GM12878 (cell line): ENCODE data around the gene IGF1R. TPM values are rescaled to one million over a fixed set of nuclear protein-coding genes. Genes with fewer than 3 reads are reported as not detected.

Experiments
- ATAC-seq: fragments of 200-7000 bp; cut with Tn5 transposase; 3 replicates; pipeline ENCODE4 v1.9.1; 2020; ENCODE audit warnings: mild to moderate bottlenecking, moderate library complexity
- BruUV-seq: library from RNA; stranded (reverse); fragments of 400-500 nt; replicated peaks from 2 replicates; lab custom pipeline; 2021; lab: Mats Ljungman, UMichigan
- CTCF ChIA-PET: fragments of 300-600 bp; sonication (Branson Sonifier 250); formaldehyde crosslinking; extraction: SDS; loops from one replicate; lab custom pipeline; 2021; ENCODE audit warnings: inconsistent platforms; lab: Yijun Ruan, JAX
- POLR2A ChIA-PET: fragments of 350-600 bp; formaldehyde crosslinking; extraction: SDS; loops from one replicate; lab custom pipeline; 2021; ENCODE audit warnings: inconsistent platforms; lab: Charles Lee
- RAD21 ChIA-PET: fragments of 300-600 bp; sonication (Branson Sonifier 250); formaldehyde crosslinking; loops from one replicate; lab custom pipeline; 2023; ENCODE audit warnings: antibody characterized with exemption; ENCODE audit not compliant: unreplicated experiment; lab: Charles Lee
- SMC1A ChIA-PET: fragments of 300-600 bp; sonication (Branson Sonifier 250); formaldehyde crosslinking; loops from one replicate; lab custom pipeline; 2023; ENCODE audit not compliant: unreplicated experiment, uncharacterized antibody; lab: Charles Lee
- DNase-seq: peaks from one replicate; pipeline ENCODE4 v3.0.0-alpha.2; 2011; ENCODE audit warnings: low read depth, low spot score
- FAIRE-seq: peaks from 3 replicates; lab custom pipeline; 2011; peaks lifted over from hg19 to GRCh38; lab: Jason Lieb, UNC
- H2AFZ ChIP-seq: 2 replicates; pipeline ENCODE4 v1.6.0; 2011; ENCODE audit warnings: low read depth, low read length, control low read depth; ENCODE audit not compliant: control insufficient read depth
- H3K27ac ChIP-seq: 2 replicates; pipeline ENCODE4 v1.5.1; 2011; ENCODE audit warnings: control low read depth; ENCODE audit not compliant: control insufficient read depth, insufficient read depth
- H3K27me3 ChIP-seq, 2 experiments: replicated peaks in 1 of 2; 2 replicates each; pipeline versions ENCODE4 v1.6.0 to v1.6.1; 2011; ENCODE audit warnings: low read length in 1 of 2; ENCODE audit not compliant: control insufficient read depth in 2 of 2, insufficient read depth in 2 of 2
- H3K36me3 ChIP-seq, 2 experiments: 2 replicates each; pipeline ENCODE4 v1.5.1; 2011; ENCODE audit warnings: low read length in 1 of 2; ENCODE audit not compliant: control insufficient read depth in 2 of 2, insufficient read depth in 2 of 2
- H3K4me1 ChIP-seq: 2 replicates; pipeline ENCODE4 v1.6.1; 2011; ENCODE audit warnings: mild to moderate bottlenecking, low read length, moderate library complexity, mixed read lengths; ENCODE audit not compliant: control insufficient read depth, insufficient read depth
- H3K4me2 ChIP-seq: 2 replicates; pipeline ENCODE4 v1.6.0; 2011; ENCODE audit warnings: control low read depth; ENCODE audit not compliant: control insufficient read depth, insufficient read depth
- H3K4me3 ChIP-seq: fragments of 200-600 bp; sonication (generic); 2 replicates; pipeline ENCODE4 v1.5.1; 2016
- H3K79me2 ChIP-seq: 2 replicates; pipeline ENCODE4 v1.6.0; 2011; ENCODE audit warnings: low read length; ENCODE audit not compliant: control insufficient read depth, insufficient read depth
- H3K9ac ChIP-seq: 2 replicates; pipeline ENCODE4 v1.8.0; 2011; ENCODE audit warnings: low read length, control low read depth, mixed read lengths; ENCODE audit not compliant: control insufficient read depth, insufficient read depth
- H3K9me3 ChIP-seq: replicated peaks from 3 replicates; pipeline ENCODE4 v1.5.1; 2011; ENCODE audit warnings: mild to moderate bottlenecking, low read length; ENCODE audit not compliant: control insufficient read depth, insufficient read depth
- H4K20me1 ChIP-seq: 2 replicates; pipeline ENCODE4 v1.6.0; 2011; ENCODE audit not compliant: control insufficient read depth, insufficient read depth
- BACH1 ChIP-seq: fragments of 450-650 bp; IDR thresholded peaks from 2 replicates; pipeline ENCODE4 v1.6.1; 2017; ENCODE audit warnings: mild to moderate bottlenecking, borderline replicate concordance
- BCL11A ChIP-seq: IDR thresholded peaks from 2 replicates; pipeline ENCODE4 v1.6.1; 2011; ENCODE audit warnings: low read depth, low read length
- CUX1 ChIP-seq: IDR thresholded peaks from 2 replicates; pipeline ENCODE4 v1.6.1; 2012; ENCODE audit warnings: improper control_type of control experiment, low read depth, low read length; ENCODE audit not compliant: insufficient replicate concordance
- FOXM1 ChIP-seq: IDR thresholded peaks from 2 replicates; pipeline ENCODE4 v1.6.1; 2012; ENCODE audit warnings: low read depth, mild to moderate bottlenecking, inconsistent platforms, low read length, moderate library complexity
- IKZF1 ChIP-seq: fragments of 450-650 bp; conservative IDR thresholded peaks from 2 replicates; pipeline ENCODE4 v1.6.1; 2017; ENCODE audit warnings: antibody characterized with exemption, mild to moderate bottlenecking
- IRF4 ChIP-seq: IDR thresholded peaks from 2 replicates; pipeline ENCODE4 v1.6.1; 2011; ENCODE audit warnings: low read depth, low read length
- MXI1 ChIP-seq: fragments of 150-350 bp; IDR thresholded peaks from 2 replicates; pipeline ENCODE4 v1.6.1; 2011; ENCODE audit warnings: low read depth, mild to moderate bottlenecking, inconsistent platforms, low read length, improper control_type of control experiment
- NFIC ChIP-seq: IDR thresholded peaks from 2 replicates; pipeline ENCODE4 v1.6.1; 2012; ENCODE audit warnings: low read depth, mild to moderate bottlenecking, inconsistent platforms, low read length, moderate library complexity
- NFYB ChIP-seq: IDR thresholded peaks from 2 replicates; pipeline ENCODE4 v1.6.1; 2011; ENCODE audit warnings: low read depth, mild to moderate bottlenecking, low read length, improper control_type of control experiment, moderate library complexity; ENCODE audit not compliant: insufficient read depth
- NR2C1 ChIP-seq: fragments of 450-650 bp; IDR thresholded peaks from 2 replicates; pipeline ENCODE4 v1.6.1; 2017; ENCODE audit warnings: antibody characterized with exemption, mild to moderate bottlenecking, moderate library complexity
- PKNOX1 ChIP-seq: fragments of 450-650 bp; IDR thresholded peaks from 2 replicates; pipeline ENCODE4 v1.6.1; 2016; ENCODE audit warnings: mild to moderate bottlenecking
- POLR2AphosphoS2 ChIP-seq: IDR thresholded peaks from 2 replicates; pipeline ENCODE4 v1.6.1; 2011; ENCODE audit warnings: low read depth, mild to moderate bottlenecking, low read length, improper control_type of control experiment, moderate library complexity
- RCOR1 ChIP-seq: conservative IDR thresholded peaks from 2 replicates; pipeline ENCODE4 v1.6.1; 2012; ENCODE audit warnings: low read depth, low read length, improper control_type of control experiment
- RELA ChIP-seq: fragments of 450-650 bp; IDR thresholded peaks from 2 replicates; pipeline ENCODE4 v1.8.0; 2014; ENCODE audit warnings: borderline replicate concordance; ENCODE audit not compliant: partially characterized antibody
- SMAD1 ChIP-seq: fragments of 450-650 bp; IDR thresholded peaks from 2 replicates; pipeline ENCODE4 v1.6.1; 2018; ENCODE audit warnings: mild to moderate bottlenecking, low read depth; ENCODE audit not compliant: partially characterized antibody
- SRF ChIP-seq, 2 experiments: IDR thresholded peaks; 2 replicates each; pipeline ENCODE4 v1.6.1; 2011; ENCODE audit warnings: low read depth in 2 of 2, low read length in 2 of 2, mild to moderate bottlenecking in 1 of 2, moderate library complexity in 1 of 2
- SUPT20H ChIP-seq: IDR thresholded peaks from 2 replicates; pipeline ENCODE4 v1.6.1; 2011; ENCODE audit warnings: low read depth, mild to moderate bottlenecking, low read length, moderate library complexity, borderline replicate concordance; ENCODE audit not compliant: control insufficient read depth
- TARDBP ChIP-seq: IDR thresholded peaks from 2 replicates; pipeline ENCODE4 v1.6.1; 2016; ENCODE audit warnings: borderline replicate concordance
- ZBED1 ChIP-seq: IDR thresholded peaks from 2 replicates; pipeline ENCODE4 v1.6.1; 2016; ENCODE audit warnings: borderline replicate concordance
- ZNF384 ChIP-seq: IDR thresholded peaks from 2 replicates; pipeline ENCODE4 v1.6.1; 2012; ENCODE audit warnings: low read depth, mild to moderate bottlenecking, low read length, improper control_type of control experiment, borderline replicate concordance
- WGBS: methylation state at CpG from one replicate; pipeline ENCODE4 v1.1.6; 2016; ENCODE audit warnings: low lambda C conversion rate; ENCODE audit not compliant: insufficient replicate concordance, insufficient coverage; ENCODE audit errors: missing lambda C conversion rate; 5-methylcytosine and 5-hydroxymethylcytosine counted together
- in situ Hi-C: fragments of 300-500 bp; cut with MboI; formaldehyde crosslinking; loops from 9 replicates; pipeline ENCODE4 v1.14.3; 2018; ENCODE audit warnings: mixed read lengths
- intact Hi-C: fragments of 100-400 bp; cut with micrococcal nuclease; formaldehyde crosslinking; loops from one replicate; pipeline ENCODE4 v1.14.2; 2022; ENCODE audit not compliant: unreplicated experiment
- polyA plus RNA-seq, 11 experiments: library from polyadenylated mRNA; depleted of rRNA in 4 of 11; unstranded in 6 of 11; stranded (reverse) in 5 of 11; fragments of >200 nt; fragmentation: Nextera tagmentation in 4 of 11; fragmentation: Illumina TruSeq in 1 of 11; extraction: Ambion mirVana in 4 of 11; extraction: Trizol in 1 of 11; gene quantifications; 1 replicate in 1 of 11; 2 replicates in 10 of 11; pipeline versions ENCODE4 v1.2.1 to v1.2.3, GENCODE V29; 2011 to 2016; ENCODE audit warnings: inconsistent platforms in 2 of 11, missing spikeins in 2 of 11, low read depth in 1 of 11
- total RNA-seq, 4 experiments: library from RNA; depleted of rRNA in 3 of 4; stranded (reverse); fragments of >200 nt in 3 of 4; fragmentation: Illumina TruSeq in 1 of 4; extraction: Trizol in 1 of 4; gene quantifications; 2 replicates each; pipeline versions ENCODE4 v1.2.1 to v1.2.3, GENCODE V29; 2013 to 2021

IGF1R gene
- total and polyA plus RNA-seq, 10 of the 15 experiments (the other 5 are each of a cell fraction or from before 2014, with no cell fraction given): 0.03 to 2.7 (median 0.66) TPM

- no peak for TF ChIP-seq FOXM1
- TF ChIP-seq SRF (IDR thresholded peaks at IDR 0.05; ENCODE audit: low read depth in 2 of 2, low read length in 2 of 2): no peak
- no peak for TF ChIP-seq IKZF1
- TF ChIP-seq SUPT20H: no peak
- TF ChIP-seq SMAD1: no peak
- TF ChIP-seq CUX1: no peak
- no peak for TF ChIP-seq PKNOX1
- no peak for TF ChIP-seq ZBED1
- TF ChIP-seq BACH1: no peak
- TF ChIP-seq IRF4: no peak
- TF ChIP-seq RCOR1: no peak
- TF ChIP-seq TARDBP: no peak
- no peak for TF ChIP-seq MXI1
- TF ChIP-seq NFIC: no peak
- TF ChIP-seq RELA: no peak
- TF ChIP-seq NR2C1: no peak
- TF ChIP-seq POLR2AphosphoS2: no peak
- no peak for TF ChIP-seq BCL11A
- no peak for TF ChIP-seq ZNF384
- TF ChIP-seq NFYB: no peak
- 0% methylated on average over 2 of the region's 2 CpGs for WGBS
- no peaks in the 10 kb centered on the region for H3K4me1 ChIP-seq
- no peak for ATAC-seq
- intact Hi-C loops: no loop called here
- in situ Hi-C loops: no loop called here
- H3K9me3 ChIP-seq: no peaks in the 10 kb centered on the region
- no peak overlapping the region for H3K9ac ChIP-seq
- no peak overlapping the region for H3K4me3 ChIP-seq
- SMC1A ChIA-PET: no interaction called here
- RAD21 ChIA-PET: no interaction called here
- no TSS peak for BruUV-seq
- no peaks in the 10 kb centered on the region for H4K20me1 ChIP-seq
- no peak overlapping the region for H3K4me2 ChIP-seq
- no peak for DNase-seq
- POLR2A ChIA-PET: no interaction called here
- no peaks in the 10 kb centered on the region for H3K79me2 ChIP-seq
- H3K27me3 ChIP-seq: no peaks in the 10 kb centered on the region
- FAIRE-seq: no peak
- CTCF ChIA-PET: no interaction called here
- no peak overlapping the region for H2AFZ ChIP-seq
- no peaks in the 10 kb centered on the region for H3K36me3 ChIP-seq
- no peak overlapping the region for H3K27ac ChIP-seq
Measured at GRCh38 chr15:98621021-98621420, 27.3 kb upstream of the IGF1R start.
